Spleen (tissue), 7 donors: Measurements from ENCODE around the gene HHLA2.
A peak's percentile ranks its signal among the peaks of the same experiment; 100 is the strongest.

ENCODE experiments used
- CTCF ChIP-seq, 11 experiments: fragments of 200-600 bp in 7 of 11; fragments of 450-650 bp in 4 of 11; sonication (generic) in 4 of 11; IDR thresholded peaks in 8 of 11; conservative IDR thresholded peaks in 3 of 11; 1 replicate in 7 of 11; 2 replicates in 4 of 11; pipeline versions ENCODE4 v1.4.0 to v1.8.0; 2016 to 2021; ENCODE audit warnings: antibody characterized with exemption in 11 of 11, inconsistent platforms in 4 of 11, mild to moderate bottlenecking in 1 of 11
- POLR2A ChIP-seq, 3 donors: fragments of 450-650 bp; IDR thresholded peaks; one replicate each; pipeline ENCODE4 v1.5.1; 2017; ENCODE audit warnings: antibody characterized with exemption in 3 of 3, mild to moderate bottlenecking in 1 of 3
- POLR2AphosphoS5 ChIP-seq, 3 donors: sonication (generic); formaldehyde crosslinking; IDR thresholded peaks; one replicate each; pipeline ENCODE4 v1.5.1; 2017; ENCODE audit warnings: antibody characterized with exemption in 3 of 3
- donor health status: DM: no; HTN: no; CAD: no; lungs with moderate emphysema.
- donor health status: DM: no; HTN: no; CAD: no.
- donor health status: DM: no; HTN: no; CAD: no.

- no peak for TF ChIP-seq POLR2A (IDR thresholded peaks at IDR 0.05)
- peak in 1 of 11 experiments; percentile 10 for TF ChIP-seq CTCF (IDR thresholded peaks at IDR 0.05 in 8 of 11, conservative IDR thresholded peaks at IDR 0.05 in 3 of 11)
- TF ChIP-seq POLR2AphosphoS5 (IDR thresholded peaks at IDR 0.05) = no peak
Measured at GRCh38 chr3:108322352-108322751, 26.0 kb downstream of the HHLA2 start.
